Measurements from ENCODE around the gene MYO5B. TPM values are rescaled to one million over a fixed set of nuclear protein-coding genes. Genes with fewer than 3 reads are reported as not detected.

Gene MYO5B
- total RNA-seq, 1 donor from 2014 or later, result 22.6 TPM

- Histone ChIP-seq H3K36me3 (no peaks in the 10 kb centered on the region), H3K9me3 (no peaks in the 10 kb centered on the region), H3K4me3 (no peak overlapping the region), H3K4me1 (no peaks in the 10 kb centered on the region), H3K27ac (no peak overlapping the region), H3K27me3 (no peaks in the 10 kb centered on the region)
- no peak for DNase-seq (ENCODE audit: extremely low spot score in 2 of 2)
- intact Hi-C loops (cut with DNase I), result no loop called here
- TF ChIP-seq POLR2A (IDR thresholded peaks at IDR 0.05) (no peak), POLR2AphosphoS5 (IDR thresholded peaks at IDR 0.05; ENCODE audit: insufficient read depth in 1 of 2, low read depth in 1 of 2) (no peak)
- TF ChIP-seq, protein P1, sequence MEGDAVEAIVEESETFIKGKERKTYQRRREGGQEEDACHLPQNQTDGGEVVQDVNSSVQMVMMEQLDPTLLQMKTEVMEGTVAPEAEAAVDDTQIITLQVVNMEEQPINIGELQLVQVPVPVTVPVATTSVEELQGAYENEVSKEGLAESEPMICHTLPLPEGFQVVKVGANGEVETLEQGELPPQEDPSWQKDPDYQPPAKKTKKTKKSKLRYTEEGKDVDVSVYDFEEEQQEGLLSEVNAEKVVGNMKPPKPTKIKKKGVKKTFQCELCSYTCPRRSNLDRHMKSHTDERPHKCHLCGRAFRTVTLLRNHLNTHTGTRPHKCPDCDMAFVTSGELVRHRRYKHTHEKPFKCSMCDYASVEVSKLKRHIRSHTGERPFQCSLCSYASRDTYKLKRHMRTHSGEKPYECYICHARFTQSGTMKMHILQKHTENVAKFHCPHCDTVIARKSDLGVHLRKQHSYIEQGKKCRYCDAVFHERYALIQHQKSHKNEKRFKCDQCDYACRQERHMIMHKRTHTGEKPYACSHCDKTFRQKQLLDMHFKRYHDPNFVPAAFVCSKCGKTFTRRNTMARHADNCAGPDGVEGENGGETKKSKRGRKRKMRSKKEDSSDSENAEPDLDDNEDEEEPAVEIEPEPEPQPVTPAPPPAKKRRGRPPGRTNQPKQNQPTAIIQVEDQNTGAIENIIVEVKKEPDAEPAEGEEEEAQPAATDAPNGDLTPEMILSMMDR (IDR thresholded peaks at IDR 0.05), result no peak
These were observed 77.1 kb downstream of the MYO5B start for GRCh38 chr18:50117863-50118262.

DNA sequence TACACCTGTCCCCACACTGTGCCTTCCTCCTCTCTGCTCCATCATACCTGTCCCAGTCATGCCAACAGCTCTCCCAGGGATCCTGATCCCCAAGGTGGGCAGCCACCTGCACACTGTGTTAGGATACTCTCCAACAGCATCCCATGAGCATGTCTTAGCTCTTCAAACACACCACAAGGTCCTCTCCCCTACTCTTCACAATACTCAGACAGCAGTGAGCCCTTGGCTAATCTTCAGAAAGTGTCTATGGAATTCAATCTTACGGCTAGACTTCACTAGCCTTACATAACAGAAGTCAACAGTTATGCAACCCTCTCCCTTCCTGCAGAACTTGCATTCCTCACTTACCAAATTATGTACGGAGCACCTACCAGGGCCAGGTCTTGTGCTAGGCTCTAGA lies 79.9 kb downstream of the MYO5B start:
- TF ChIP-seq POLR2A (IDR thresholded peaks at IDR 0.05) (no peak), POLR2AphosphoS5 (IDR thresholded peaks at IDR 0.05; ENCODE audit: insufficient read depth in 1 of 2, low read depth in 1 of 2) (no peak)
- TF ChIP-seq, protein P1 (IDR thresholded peaks at IDR 0.05), result no peak
- H3K27me3 ChIP-seq, result no peaks in the 10 kb centered on the region
- H3K36me3 ChIP-seq, result no peaks in the 10 kb centered on the region
- no peak overlapping the region for H3K27ac ChIP-seq
- no peak overlapping the region for H3K4me3 ChIP-seq
- intact Hi-C loops (cut with DNase I), result no loop called here
- no peaks in the 10 kb centered on the region for H3K9me3 ChIP-seq
- H3K4me1 ChIP-seq, result no peaks in the 10 kb centered on the region
- no peak for DNase-seq (ENCODE audit: extremely low spot score in 2 of 2)

DNA sequence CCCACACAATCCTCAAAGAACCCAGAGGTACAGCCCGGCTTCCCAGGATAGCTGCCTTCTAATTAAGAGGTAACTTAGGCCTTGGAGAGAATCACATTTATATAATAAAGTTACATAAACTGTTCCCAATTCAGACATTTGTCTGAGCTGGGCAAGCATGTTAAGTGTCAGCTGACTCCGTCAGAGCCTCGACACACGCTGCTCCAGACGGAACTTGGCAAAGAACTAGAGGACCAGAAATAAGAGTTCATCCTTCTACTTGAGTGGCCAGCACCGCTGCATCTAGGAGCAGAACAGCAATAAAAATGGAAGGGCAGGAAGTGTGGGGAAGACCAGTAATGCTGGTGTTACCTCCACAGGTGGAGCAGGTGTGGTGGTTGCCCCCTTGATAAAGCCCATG lies 80.5 kb downstream of the MYO5B start:
- intact Hi-C loops (cut with DNase I), result no loop called here
- TF ChIP-seq POLR2AphosphoS5 (IDR thresholded peaks at IDR 0.05; ENCODE audit: insufficient read depth in 1 of 2, low read depth in 1 of 2) (no peak), POLR2A (IDR thresholded peaks at IDR 0.05) (no peak)
- TF ChIP-seq, protein P1 (IDR thresholded peaks at IDR 0.05), result no peak
- Histone ChIP-seq H3K4me1 (no peaks in the 10 kb centered on the region), H3K4me3 (no peak overlapping the region), H3K27ac (no peak overlapping the region), H3K9me3 (no peaks in the 10 kb centered on the region), H3K36me3 (no peaks in the 10 kb centered on the region), H3K27me3 (no peaks in the 10 kb centered on the region)
- DNase-seq (ENCODE audit: extremely low spot score in 2 of 2), result no peak

- no peak for TF ChIP-seq POLR2AphosphoS5 (IDR thresholded peaks at IDR 0.05; ENCODE audit: insufficient read depth in 1 of 2, low read depth in 1 of 2)
- TF ChIP-seq POLR2A (IDR thresholded peaks at IDR 0.05), result no peak
- TF ChIP-seq, protein P1 (IDR thresholded peaks at IDR 0.05), result no peak
- intact Hi-C loops (cut with DNase I), result no loop called here
- Histone ChIP-seq H3K4me1 (no peaks in the 10 kb centered on the region), H3K27ac (no peak overlapping the region), H3K4me3 (no peak overlapping the region), H3K36me3 (no peaks in the 10 kb centered on the region), H3K9me3 (no peaks in the 10 kb centered on the region), H3K27me3 (no peaks in the 10 kb centered on the region)
- no peak for DNase-seq (ENCODE audit: extremely low spot score in 2 of 2)
These were observed 81.2 kb downstream of the MYO5B start for GRCh38 chr18:50113726-50114125.

- intact Hi-C loops (cut with DNase I), result no loop called here
- no peak for DNase-seq (ENCODE audit: extremely low spot score in 2 of 2)
- Histone ChIP-seq H3K27ac (no peak overlapping the region), H3K36me3 (no peaks in the 10 kb centered on the region), H3K4me1 (no peaks in the 10 kb centered on the region), H3K27me3 (no peaks in the 10 kb centered on the region), H3K9me3 (no peaks in the 10 kb centered on the region), H3K4me3 (no peak overlapping the region)
- TF ChIP-seq POLR2AphosphoS5 (IDR thresholded peaks at IDR 0.05; ENCODE audit: insufficient read depth in 1 of 2, low read depth in 1 of 2) (no peak), POLR2A (IDR thresholded peaks at IDR 0.05) (no peak)
- TF ChIP-seq, protein P1 (IDR thresholded peaks at IDR 0.05), result no peak
These were observed 83.5 kb downstream of the MYO5B start for GRCh38 chr18:50111398-50111797.
